GM12801 (cell line): ENCODE results near the gene MMAB.

ENCODE experiments used
- CTCF ChIP-seq: IDR thresholded peaks from one replicate; pipeline ENCODE4 v1.5.1; 2011; ENCODE audit warnings: control low read depth; ENCODE audit not compliant: insufficient read length; ENCODE audit errors: extremely low read depth

Gene MMAB

GRCh38 chr12:109600995-109601394 is 27.7 kb upstream of the MMAB start:
- no peak for TF ChIP-seq CTCF

- TF ChIP-seq CTCF, result no peak
Measured at GRCh38 chr12:109600481-109600880, 27.2 kb upstream of the MMAB start.

- no peak for TF ChIP-seq CTCF
Measured at GRCh38 chr12:109599087-109599486, 25.8 kb upstream of the MMAB start.

GRCh38 chr12:109598428-109598854 is 25.1 kb upstream of the MMAB start:
- no peak for TF ChIP-seq CTCF

GRCh38 chr12:109597795-109598427 is 24.6 kb upstream of the MMAB start:
- no peak for TF ChIP-seq CTCF

- no peak for TF ChIP-seq CTCF
Measured at GRCh38 chr12:109597414-109597794, 24.1 kb upstream of the MMAB start.

GRCh38 chr12:109596418-109597244 is 23.3 kb upstream of the MMAB start:
- no peak for TF ChIP-seq CTCF
